LHCN-M2 (cell line): ENCODE results near the gene SENP1. TPM values are rescaled to one million over a fixed set of nuclear protein-coding genes. Genes with fewer than 3 reads are reported as not detected.
A peak's percentile ranks its signal among the peaks of the same experiment; 100 is the strongest.

Experiments used
- DNase-seq: peaks from one replicate; pipeline ENCODE4 v3.0.0-alpha.2; 2012; ENCODE audit warnings: low read depth
- total RNA-seq: library from RNA; depleted of rRNA; stranded (reverse); fragments of >200 nt; gene quantifications from 2 replicates; pipeline ENCODE4 v1.2.3, GENCODE V29; 2014; rRNA removed

The SENP1 gene
- total RNA-seq, 1 experiment from 2014 or later, result 22.0 TPM

- DNase-seq, result no peak
Measured at GRCh38 chr12:48001505-48002413, 104.1 kb downstream of the SENP1 start.

GRCh38 chr12:48000878-48001504 lies 104.9 kb downstream of the SENP1 start:
- peak; percentile 45 for DNase-seq

- DNase-seq, result no peak
Measured at GRCh38 chr12:47999816-48000215, 106.1 kb downstream of the SENP1 start.

GRCh38 chr12:47997321-47997720 lies 108.6 kb downstream of the SENP1 start:
- DNase-seq, result no peak

- no peak for DNase-seq
Measured at GRCh38 chr12:47995981-47996401, 109.9 kb downstream of the SENP1 start.

GRCh38 chr12:47993491-47993890 lies 112.4 kb downstream of the SENP1 start:
- DNase-seq, result no peak

Other genes with a start within 250 kb of the SENP1 start
- gene VDR, start 201.1 kb downstream of the SENP1 start, total RNA-seq, result 5.8 and 5.9 TPM in 2 replicates
- gene TMEM106C, start 142.5 kb downstream of the SENP1 start, total RNA-seq, result 122 and 146 TPM in 2 replicates
- gene COL2A1, start 101.6 kb downstream of the SENP1 start, total RNA-seq, result not detected in 2 replicates
- 64.9 and 81.9 TPM in 2 replicates for gene PFKM, start 13.3 kb upstream of the SENP1 start, total RNA-seq
- gene ASB8, start 51.4 kb upstream of the SENP1 start, total RNA-seq, result 19.0 and 23.6 TPM in 2 replicates
- 0.26 and 0.57 TPM in 2 replicates for gene CCDC184, start 77.6 kb upstream of the SENP1 start, total RNA-seq
- gene OR10AD1, start 97.2 kb upstream of the SENP1 start, total RNA-seq, result not detected in 2 replicates
- gene ZNF641, start 244.8 kb upstream of the SENP1 start, total RNA-seq, result 3.2 and 4.0 TPM in 2 replicates